Endothelial cell (in vitro differentiated cells): ENCODE data around the gene COX19. TPM values are rescaled to one million over a fixed set of nuclear protein-coding genes. Genes with fewer than 3 reads are reported as not detected.

Experiments
- DNase-seq: peaks from one replicate; pipeline ENCODE4 v3.0.0; 2021; ENCODE audit warnings: low spot score
- H3K27ac Mint-ChIP-seq: one replicate; pipeline ENCODE4 v1.8.0; 2021; ENCODE audit warnings: mixed read lengths, inconsistent platforms; ENCODE audit not compliant: unreplicated experiment
- H3K27me3 Mint-ChIP-seq: one replicate; pipeline ENCODE4 v1.8.0; 2021; ENCODE audit warnings: mild to moderate bottlenecking, moderate library complexity, mixed read lengths, inconsistent platforms; ENCODE audit not compliant: unreplicated experiment
- H3K36me3 Mint-ChIP-seq: one replicate; pipeline ENCODE4 v1.8.0; 2021; ENCODE audit warnings: mild to moderate bottlenecking, low read depth, mixed read lengths, inconsistent platforms; ENCODE audit not compliant: unreplicated experiment
- H3K4me1 Mint-ChIP-seq: one replicate; pipeline ENCODE4 v1.8.0; 2021; ENCODE audit warnings: mild to moderate bottlenecking, mixed read lengths, inconsistent platforms; ENCODE audit not compliant: unreplicated experiment
- H3K4me3 Mint-ChIP-seq: one replicate; pipeline ENCODE4 v1.8.0; 2021; ENCODE audit warnings: mild to moderate bottlenecking, mixed read lengths, inconsistent platforms; ENCODE audit not compliant: unreplicated experiment
- H3K9me3 Mint-ChIP-seq: one replicate; pipeline ENCODE4 v1.8.0; 2021; ENCODE audit warnings: mixed read lengths, inconsistent platforms; ENCODE audit not compliant: unreplicated experiment
- CTCF ChIP-seq: fragments of 200-600 bp; sonication (generic); IDR thresholded peaks from one replicate; pipeline ENCODE4 v1.5.0; 2021; ENCODE audit warnings: antibody characterized with exemption; ENCODE audit not compliant: unreplicated experiment
- total RNA-seq: library from RNA; stranded (reverse); fragmentation: NEBNext Ultra II Directional; extraction: Animal tissue kit (Norgen Biotek cat#: 25700); gene quantifications from one replicate; pipeline ENCODE4 v1.2.1, GENCODE V29; 2021; ENCODE audit not compliant: unreplicated experiment

The COX19 gene
- total RNA-seq, 1 donor from 2014 or later = 10.2 TPM

GRCh38 chr7:921071-921461 lies 54.3 kb downstream of the COX19 start:
- no peak overlapping the region for H3K4me3 Mint-ChIP-seq
- no peak overlapping the region for H3K27ac Mint-ChIP-seq
- no peaks in the 10 kb centered on the region for H3K4me1 Mint-ChIP-seq
- no peaks in the 10 kb centered on the region for H3K36me3 Mint-ChIP-seq
- no peak for TF ChIP-seq CTCF
- no peak for DNase-seq
- peaks cover 5% of the 10 kb centered on the region for H3K27me3 Mint-ChIP-seq
- no peaks in the 10 kb centered on the region for H3K9me3 Mint-ChIP-seq

GRCh38 chr7:920351-921070 lies 54.8 kb downstream of the COX19 start:
- no peak overlapping the region for H3K4me3 Mint-ChIP-seq
- TF ChIP-seq CTCF = no peak

GRCh38 chr7:919924-920341 lies 55.4 kb downstream of the COX19 start:
- no peak overlapping the region for H3K4me3 Mint-ChIP-seq
- no peak for DNase-seq
- no peaks in the 10 kb centered on the region for H3K9me3 Mint-ChIP-seq
- TF ChIP-seq CTCF = no peak
- peaks cover 11% of the 10 kb centered on the region for H3K27me3 Mint-ChIP-seq
- H3K4me1 Mint-ChIP-seq = no peaks in the 10 kb centered on the region
- no peak overlapping the region for H3K27ac Mint-ChIP-seq
- H3K36me3 Mint-ChIP-seq = no peaks in the 10 kb centered on the region

More at GRCh38 chr7:920351-921070, 54.8 kb downstream of the COX19 start:
- Mint-ChIP-seq H3K27ac (no peak overlapping the region), H3K4me1 (no peaks in the 10 kb centered on the region), H3K9me3 (no peaks in the 10 kb centered on the region), H3K36me3 (no peaks in the 10 kb centered on the region), H3K27me3 (peaks cover 8% of the 10 kb centered on the region)
- DNase-seq = no peak

- Mint-ChIP-seq H3K36me3 (no peaks in the 10 kb centered on the region), H3K27me3 (peaks cover 11% of the 10 kb centered on the region), H3K4me1 (no peaks in the 10 kb centered on the region), H3K27ac (no peak overlapping the region), H3K9me3 (no peaks in the 10 kb centered on the region), H3K4me3 (no peak overlapping the region)
- TF ChIP-seq CTCF = no peak
- DNase-seq = no peak
Measured at GRCh38 chr7:919114-919442, 56.3 kb downstream of the COX19 start.

- DNase-seq = no peak
- no peak overlapping the region for H3K4me3 Mint-ChIP-seq
Measured at GRCh38 chr7:918441-919113, 56.8 kb downstream of the COX19 start.

More at GRCh38 chr7:918441-919113, 56.8 kb downstream of the COX19 start:
- Mint-ChIP-seq H3K9me3 (no peaks in the 10 kb centered on the region), H3K27ac (no peak overlapping the region), H3K27me3 (peaks cover 11% of the 10 kb centered on the region), H3K4me1 (no peaks in the 10 kb centered on the region), H3K36me3 (no peaks in the 10 kb centered on the region)
- no peak for TF ChIP-seq CTCF
